ENCODE data around the gene NDUFAF8.
A peak's percentile ranks its signal among the peaks of the same experiment; 100 is the strongest.

Gene NDUFAF8

GRCh38 chr17:81200201-81200600 lies 38.9 kb upstream of the NDUFAF8 start:
- Histone ChIP-seq H3K4me3 (no peak overlapping the region), H3K27ac (no peak overlapping the region)

- H3K4me3 ChIP-seq: no peak overlapping the region
- H3K27ac ChIP-seq: no peak overlapping the region
These were observed 38.2 kb upstream of the NDUFAF8 start for GRCh38 chr17:81200695-81201580.

- H3K27ac ChIP-seq: no peak overlapping the region
- H3K4me3 ChIP-seq: no peak overlapping the region
These were observed 36.8 kb upstream of the NDUFAF8 start for GRCh38 chr17:81202318-81202717.

GRCh38 chr17:81203136-81203535 lies 36.0 kb upstream of the NDUFAF8 start:
- Histone ChIP-seq H3K27ac (no peak overlapping the region), H3K4me3 (no peak overlapping the region)

GRCh38 chr17:81204578-81204977 lies 34.5 kb upstream of the NDUFAF8 start:
- H3K27ac ChIP-seq: no peak overlapping the region
- H3K4me3 ChIP-seq: no peak overlapping the region

GRCh38 chr17:81206166-81206565 lies 33.0 kb upstream of the NDUFAF8 start:
- no peak overlapping the region for H3K27ac ChIP-seq

GRCh38 chr17:81206657-81207056 lies 32.5 kb upstream of the NDUFAF8 start:
- Histone ChIP-seq H3K27ac (no peak overlapping the region), H3K4me3 (no peak overlapping the region)

More at GRCh38 chr17:81206166-81206565, 33.0 kb upstream of the NDUFAF8 start:
- no peak overlapping the region for H3K4me3 ChIP-seq

- H3K27ac ChIP-seq: no peak overlapping the region
- H3K4me3 ChIP-seq: no peak overlapping the region
These were observed 31.2 kb upstream of the NDUFAF8 start for GRCh38 chr17:81207610-81208581.

- H3K4me3 ChIP-seq: no peak overlapping the region
- no peak overlapping the region for H3K27ac ChIP-seq
These were observed 30.5 kb upstream of the NDUFAF8 start for GRCh38 chr17:81208651-81209050.

- H3K27ac ChIP-seq: no peak overlapping the region
These were observed 30.0 kb upstream of the NDUFAF8 start for GRCh38 chr17:81209141-81209540.

GRCh38 chr17:81210466-81210865 lies 28.7 kb upstream of the NDUFAF8 start:
- Histone ChIP-seq H3K27ac (no peak overlapping the region), H3K4me3 (no peak overlapping the region)

More at GRCh38 chr17:81209141-81209540, 30.0 kb upstream of the NDUFAF8 start:
- no peak overlapping the region for H3K4me3 ChIP-seq

GRCh38 chr17:81210868-81211267 lies 28.2 kb upstream of the NDUFAF8 start:
- H3K4me3 ChIP-seq: no peak overlapping the region
- no peak overlapping the region for H3K27ac ChIP-seq

GRCh38 chr17:81212365-81212764 lies 26.8 kb upstream of the NDUFAF8 start:
- no peak overlapping the region for H3K4me3 ChIP-seq
- H3K27ac ChIP-seq: no peak overlapping the region

GRCh38 chr17:81213978-81214377 lies 25.1 kb upstream of the NDUFAF8 start:
- Histone ChIP-seq H3K27ac (no peak overlapping the region), H3K4me3 (no peak overlapping the region)

- Histone ChIP-seq H3K27ac (no peak overlapping the region), H3K4me3 (no peak overlapping the region)
These were observed 21.6 kb upstream of the NDUFAF8 start for GRCh38 chr17:81217491-81217890.

GRCh38 chr17:81218459-81218858 lies 20.7 kb upstream of the NDUFAF8 start:
- Histone ChIP-seq H3K4me3 (no peak overlapping the region), H3K27ac (no peak overlapping the region)

- no peak overlapping the region for H3K4me3 ChIP-seq
- no peak overlapping the region for H3K27ac ChIP-seq
These were observed 20.1 kb upstream of the NDUFAF8 start for GRCh38 chr17:81218991-81219390.

- H3K4me3 ChIP-seq: no peak overlapping the region
- no peak overlapping the region for H3K27ac ChIP-seq
These were observed 19.5 kb upstream of the NDUFAF8 start for GRCh38 chr17:81219476-81220180.

GRCh38 chr17:81221371-81221841 lies 17.7 kb upstream of the NDUFAF8 start:
- Histone ChIP-seq H3K4me3 (peak overlapping the region in 1 of 7 experiments; percentile 87), H3K27ac (no peak overlapping the region)

All from skin epidermis (tissue), 12 donors.